GM21723 (cell line): ENCODE results near the gene ATP1A1.

Experiments
- ATAC-seq: cut with Tn5 transposase; IDR thresholded peaks from one replicate; pipeline ENCODE4 v1.9.1; 2021; ENCODE audit warnings: mild to moderate bottlenecking, moderate library complexity; ENCODE audit not compliant: unreplicated experiment

ATP1A1 gene

GRCh38 chr1:116372651-116373430 is at the start of gene ATP1A1:
Gene ATP1A1, plus strand, starts transcription at chr1:116373244. Its CDS starts 268 bp downstream, at chr1:116373512.
- peak; percentile 63 for ATAC-seq

GRCh38 chr1:116323491-116323890 is 49.6 kb upstream of the ATP1A1 start:
- ATAC-seq = no peak

DNA sequence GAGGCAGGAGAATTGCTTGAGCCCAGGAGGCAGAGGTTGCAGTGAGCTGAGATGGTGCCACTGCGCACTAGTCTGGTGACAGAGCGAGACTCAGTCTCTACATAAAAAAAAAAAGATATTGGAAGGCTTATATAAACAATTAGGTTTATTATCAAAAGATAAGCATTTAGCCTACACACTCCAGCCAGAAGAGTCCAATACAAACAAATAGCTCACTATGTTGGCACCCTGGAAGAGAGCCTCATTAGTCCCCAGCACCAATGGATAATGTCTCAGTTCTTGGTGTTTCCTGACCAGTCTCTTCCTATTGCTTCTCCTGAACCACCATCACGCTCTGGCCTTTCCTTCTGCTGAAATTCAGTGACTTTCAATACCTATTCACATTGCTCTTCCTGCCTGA is 48.6 kb upstream of the ATP1A1 start:
- no peak for ATAC-seq

GRCh38 chr1:116325104-116325503 is 47.9 kb upstream of the ATP1A1 start:
- no peak for ATAC-seq

DNA sequence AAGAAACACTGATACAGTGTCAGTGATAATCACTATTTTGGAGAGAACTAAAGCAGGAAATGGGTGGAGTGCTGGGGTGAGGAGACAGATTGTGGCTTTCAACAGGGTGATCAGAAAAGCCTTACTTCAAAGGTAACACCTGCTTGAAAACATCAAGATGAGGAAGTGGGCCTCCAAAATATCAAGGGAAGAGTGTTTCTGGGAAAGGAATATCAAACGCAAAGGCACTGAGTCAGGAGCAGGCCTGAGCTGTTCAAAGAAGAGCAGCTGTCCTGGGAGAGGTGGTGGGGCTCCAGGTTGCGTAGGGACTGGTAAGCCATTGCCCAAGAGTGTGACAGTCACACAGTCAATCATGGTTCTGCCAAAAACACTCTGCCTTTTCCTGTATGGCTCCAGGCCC is 47.1 kb upstream of the ATP1A1 start:
- ATAC-seq = no peak

DNA sequence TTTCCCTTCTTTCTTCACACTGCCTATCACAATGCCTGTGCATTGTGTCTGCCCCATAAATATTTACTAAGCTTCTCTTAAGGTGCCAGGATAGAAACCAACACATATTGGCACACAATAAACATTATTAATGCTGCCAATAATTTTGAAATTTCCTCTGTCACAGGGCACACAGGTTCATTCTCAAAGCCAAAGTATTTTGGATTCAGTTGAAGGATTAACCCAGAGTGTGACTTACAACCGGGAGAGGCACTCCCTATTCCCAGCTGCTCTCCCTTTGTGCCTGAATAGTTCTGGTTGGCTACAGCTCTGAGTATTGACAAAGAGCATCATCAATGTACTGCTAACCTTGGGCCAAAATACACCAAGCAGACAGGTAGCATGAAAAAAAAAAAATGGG is 46.6 kb upstream of the ATP1A1 start:
- ATAC-seq = no peak

DNA sequence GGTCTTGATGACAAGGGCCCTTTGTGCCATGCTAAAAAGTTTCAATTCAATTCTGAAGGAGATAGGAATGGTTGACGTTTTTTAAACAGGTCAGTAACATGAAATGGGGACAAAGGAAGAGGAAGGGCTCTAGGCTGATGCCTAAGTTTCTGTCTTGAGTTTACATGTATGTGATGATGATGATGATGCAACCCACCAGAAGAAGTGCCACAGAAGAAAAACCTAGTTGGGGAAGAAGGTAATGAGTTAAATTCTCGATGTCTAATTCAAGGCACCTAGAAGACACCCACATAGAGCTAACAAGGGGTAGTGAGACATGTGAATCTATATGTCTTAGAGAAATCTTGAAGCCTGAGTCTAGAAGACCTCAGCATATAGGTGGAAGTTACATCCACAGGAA is 44.4 kb upstream of the ATP1A1 start:
- ATAC-seq = no peak

DNA sequence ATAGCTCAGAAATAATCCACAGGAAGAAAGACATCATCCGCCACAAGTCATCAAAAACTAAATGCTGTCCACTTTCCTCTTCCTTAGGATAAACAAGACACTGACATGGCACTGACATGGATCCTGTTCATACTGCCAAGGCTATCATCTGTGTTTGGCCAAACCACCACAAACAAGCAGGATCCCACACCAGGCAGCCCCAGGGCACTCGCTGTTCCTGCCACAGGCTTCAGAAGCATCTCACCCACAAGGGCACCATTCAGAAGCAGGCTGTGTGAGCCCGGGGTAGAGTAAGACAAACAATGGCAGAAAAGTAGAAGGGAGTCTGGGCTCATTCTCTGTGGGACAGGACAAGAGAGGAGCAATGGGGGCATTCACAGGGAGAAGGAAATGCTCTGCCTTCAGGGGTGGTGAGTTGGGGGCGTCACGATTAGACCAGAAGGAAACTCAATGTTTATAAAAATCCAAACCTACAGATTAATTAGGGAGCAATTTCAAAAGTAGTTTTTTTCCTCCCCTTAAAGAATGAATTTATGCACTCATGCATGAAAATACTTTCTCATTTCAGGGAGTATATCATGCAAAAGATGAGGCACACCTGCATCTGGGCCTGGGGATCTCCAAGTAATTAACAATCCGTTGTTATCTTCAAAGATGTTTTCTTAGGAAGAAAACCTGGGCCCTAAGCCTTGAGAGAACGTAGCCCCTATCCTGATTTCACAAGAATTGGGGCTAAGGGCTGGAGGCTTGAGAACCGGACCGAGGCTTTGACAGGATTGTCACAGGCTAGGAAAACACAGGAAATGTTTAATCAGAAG is 43.3 kb upstream of the ATP1A1 start:
- no peak for ATAC-seq

GRCh38 chr1:116330342-116330652 is 42.7 kb upstream of the ATP1A1 start:
- no peak for ATAC-seq

DNA sequence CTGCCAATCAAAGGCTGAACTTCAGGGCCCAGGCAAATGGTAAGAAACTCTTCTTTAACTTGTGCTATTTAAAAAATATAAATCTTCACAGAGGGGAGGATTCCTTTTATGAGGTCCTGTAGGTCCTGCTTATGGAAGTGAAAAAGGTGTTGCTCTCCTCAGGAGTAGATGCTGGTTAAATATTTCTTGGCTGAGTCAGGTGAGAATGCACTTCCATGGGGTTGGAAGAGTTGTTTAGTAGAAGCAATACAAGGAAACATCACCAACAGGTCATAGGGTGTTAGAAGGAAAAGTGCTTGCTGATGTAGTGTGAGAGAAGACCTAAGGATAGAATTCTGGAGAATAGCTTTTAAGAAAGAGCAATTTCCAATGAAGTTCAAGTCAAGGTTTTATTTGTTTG is 42.2 kb upstream of the ATP1A1 start:
- ATAC-seq = no peak

DNA sequence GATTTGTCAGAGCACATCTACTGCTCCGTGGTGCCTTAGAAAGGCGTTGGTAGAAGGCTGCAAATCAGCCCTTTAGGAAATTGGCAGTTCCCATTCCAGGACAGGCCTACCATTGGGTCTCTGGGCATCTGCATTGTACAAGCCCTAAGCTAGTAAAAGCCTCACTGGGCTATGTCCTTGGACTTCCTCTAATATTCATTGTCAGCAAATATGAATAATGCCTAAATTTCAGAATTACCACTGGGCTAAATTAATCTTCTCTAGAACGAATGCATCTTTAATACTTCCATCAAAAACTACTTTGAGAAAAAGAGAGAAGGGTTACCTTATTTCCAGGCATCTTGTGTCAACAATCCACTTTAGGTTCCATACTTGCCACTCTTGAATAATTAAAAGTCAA is 41.5 kb upstream of the ATP1A1 start:
- ATAC-seq = no peak

- no peak for ATAC-seq
Measured at GRCh38 chr1:116332451-116332850, 40.6 kb upstream of the ATP1A1 start.

- no peak for ATAC-seq
Measured at GRCh38 chr1:116333171-116334014, 39.7 kb upstream of the ATP1A1 start.

DNA sequence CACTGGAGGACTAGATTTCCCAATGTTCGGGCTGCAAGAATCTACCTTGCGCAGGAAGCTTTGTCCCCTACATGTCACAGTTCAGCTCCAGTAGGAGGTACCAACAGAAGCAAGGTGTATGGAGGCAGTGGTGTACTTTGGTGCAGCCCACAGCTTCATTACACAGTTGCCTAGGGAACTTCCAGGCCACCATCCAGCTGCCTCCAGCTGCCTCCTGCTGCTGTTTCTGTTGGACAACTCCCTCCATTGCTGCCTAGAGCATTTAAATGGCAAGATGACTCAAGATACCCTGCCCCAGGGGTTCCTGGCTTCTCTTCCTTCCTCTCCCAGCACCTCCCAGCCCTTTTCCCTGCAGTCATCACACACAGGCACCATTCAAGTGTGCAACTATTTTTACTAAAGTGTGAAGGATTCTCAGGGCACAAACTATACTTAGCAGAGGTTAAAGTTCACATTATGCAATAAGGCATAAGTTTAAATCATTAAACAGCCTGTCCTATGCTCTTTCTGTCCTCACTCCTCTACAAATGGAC is 39.0 kb upstream of the ATP1A1 start:
- no peak for ATAC-seq

GRCh38 chr1:116334868-116335635 is 38.0 kb upstream of the ATP1A1 start:
- no peak for ATAC-seq

GRCh38 chr1:116335850-116336624 is 37.0 kb upstream of the ATP1A1 start:
- no peak for ATAC-seq

DNA sequence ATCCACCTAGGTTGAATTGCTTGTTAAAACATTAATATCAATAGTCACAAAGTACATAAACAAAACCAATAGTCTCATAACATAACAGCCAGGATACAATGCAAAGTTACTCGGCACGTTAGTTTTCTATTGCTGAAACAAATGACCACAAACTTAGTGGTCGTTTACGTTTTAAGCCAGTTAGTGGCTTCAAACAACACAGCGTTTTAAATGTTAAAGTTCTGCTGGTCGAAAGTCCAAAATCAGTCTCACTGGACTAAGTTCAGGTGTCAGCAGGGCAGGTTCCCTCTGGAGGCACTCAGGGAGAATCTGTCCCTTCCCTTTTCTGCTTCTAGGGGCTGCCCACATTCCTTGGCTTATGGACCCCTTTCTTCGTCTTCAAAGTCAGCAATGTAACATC is 35.6 kb upstream of the ATP1A1 start:
- ATAC-seq = no peak

- ATAC-seq = no peak
Measured at GRCh38 chr1:116338400-116338799, 34.6 kb upstream of the ATP1A1 start.

- no peak for ATAC-seq
Measured at GRCh38 chr1:116340506-116341231, 32.4 kb upstream of the ATP1A1 start.
